PC-3 (cell line): ENCODE data around the gene C9orf50. TPM values are rescaled to one million over a fixed set of nuclear protein-coding genes. Genes with fewer than 3 reads are reported as not detected.
A peak's percentile ranks its signal among the peaks of the same experiment; 100 is the strongest.

Source experiments
- ATAC-seq: fragments of 200-7000 bp; cut with Tn5 transposase; 2 replicates; pipeline ENCODE4 v1.9.1; 2020; ENCODE audit warnings: mild to moderate bottlenecking, moderate library complexity
- Bru-seq: library from RNA; stranded (reverse); fragments of 400-500 nt; gene quantifications from one replicate; lab custom pipeline; 2021; lab: Mats Ljungman, UMichigan
- BruChase-seq, 2 experiments: library from RNA; stranded (reverse); fragments of 400-500 nt; gene quantifications; one replicate each; lab custom pipeline; 2021; lab: Mats Ljungman, UMichigan
- BruUV-seq: library from RNA; stranded (reverse); fragments of 400-500 nt; replicated peaks from 2 replicates; lab custom pipeline; 2021; lab: Mats Ljungman, UMichigan
- CTCF ChIA-PET: fragments of 300-600 bp; sonication (Branson Sonifier 250); formaldehyde crosslinking; loops from one replicate; lab custom pipeline; 2022; ENCODE audit warnings: antibody characterized with exemption; lab: Charles Lee
- POLR2A ChIA-PET: fragments of 300-600 bp; sonication (Branson Sonifier 250); formaldehyde crosslinking; loops from one replicate; lab custom pipeline; 2022; ENCODE audit warnings: antibody characterized with exemption; ENCODE audit not compliant: unreplicated experiment; lab: Charles Lee
- DNase-seq: peaks from one replicate; pipeline ENCODE4 v3.0.0-alpha.2; 2015
- H2AFZ ChIP-seq: fragments of 300-600 bp; sonication (generic); 2 replicates; pipeline ENCODE4 v1.6.0; 2016; ENCODE audit warnings: antibody characterized with exemption, low read length
- H3F3A ChIP-seq: fragments of 300-600 bp; sonication (generic); one replicate; pipeline ENCODE4 v1.6.0; 2017; ENCODE audit warnings: antibody characterized with exemption, low read length, control low read depth, mild to moderate bottlenecking; ENCODE audit not compliant: unreplicated experiment
- H3K27ac ChIP-seq: fragments of 300-600 bp; sonication (generic); 2 replicates; pipeline ENCODE4 v1.5.1; 2016; ENCODE audit warnings: mild to moderate bottlenecking, low read length
- H3K27me3 ChIP-seq: fragments of 300-600 bp; sonication (generic); 2 replicates; pipeline ENCODE4 v1.6.1; 2016; ENCODE audit warnings: low read length, mixed read lengths
- H3K36me3 ChIP-seq: fragments of 300-600 bp; sonication (generic); 2 replicates; pipeline ENCODE4 v1.6.1; 2016; ENCODE audit warnings: low read depth, mixed run types, low read length, mixed read lengths
- H3K4me1 ChIP-seq: fragments of 300-600 bp; sonication (generic); 2 replicates; pipeline ENCODE4 v1.5.1; 2016; ENCODE audit warnings: low read length; ENCODE audit not compliant: insufficient read depth
- H3K4me2 ChIP-seq: fragments of 300-600 bp; sonication (generic); 2 replicates; pipeline ENCODE4 v1.6.0; 2016; ENCODE audit warnings: low read length
- H3K4me3 ChIP-seq: fragments of 300-600 bp; sonication (generic); 2 replicates; pipeline ENCODE4 v1.5.1; 2016; ENCODE audit warnings: mild to moderate bottlenecking, low read length, mixed read lengths
- H3K79me2 ChIP-seq: fragments of 300-600 bp; sonication (generic); 2 replicates; pipeline ENCODE4 v1.6.1; 2017; ENCODE audit warnings: low read length, mixed read lengths
- H3K9ac ChIP-seq: fragments of 300-600 bp; sonication (generic); 2 replicates; pipeline ENCODE4 v1.6.0; 2016; ENCODE audit warnings: mild to moderate bottlenecking, low read length
- H3K9me2 ChIP-seq: fragments of 300-600 bp; sonication (generic); replicated peaks from 2 replicates; pipeline ENCODE4 v1.6.1; 2016; ENCODE audit warnings: mixed run types, low read length, mixed read lengths
- H3K9me3 ChIP-seq: fragments of 300-600 bp; sonication (generic); 2 replicates; pipeline ENCODE4 v1.6.1; 2016; ENCODE audit warnings: low read length, mixed read lengths
- H4K20me1 ChIP-seq: fragments of 300-600 bp; sonication (generic); 2 replicates; pipeline ENCODE4 v1.6.1; 2016; ENCODE audit warnings: low read length, mixed read lengths
- EZH2 ChIP-seq: fragments of 300-600 bp; sonication (generic); IDR thresholded peaks from one replicate; pipeline ENCODE4 v1.6.1; 2017; ENCODE audit warnings: antibody characterized with exemption, mild to moderate bottlenecking, low read length; ENCODE audit not compliant: unreplicated experiment
- EZH2phosphoT487 ChIP-seq: fragments of 300-600 bp; sonication (generic); IDR thresholded peaks from 2 replicates; pipeline ENCODE4 v1.6.1; 2018; ENCODE audit warnings: mild to moderate bottlenecking, antibody characterized with exemption, low read length, borderline replicate concordance
- intact Hi-C: fragments of 100-400 bp; cut with micrococcal nuclease; formaldehyde crosslinking; loops from 2 replicates; pipeline ENCODE4 v1.9.0; 2023
- long read RNA-seq: library from polyadenylated mRNA; unstranded; transcript quantifications from one replicate; pipeline ENCODE4 v2.0.0, GENCODE V29; 2021; ENCODE audit not compliant: unreplicated experiment
- total RNA-seq: library from RNA; depleted of rRNA; stranded (reverse); fragments of >200 nt; gene quantifications from 2 replicates; pipeline ENCODE4 v1.2.3, GENCODE V29; 2014; rRNA removed
- TF ChIP-seq, protein P1 (sequence below): fragments of 300-600 bp; sonication (generic); conservative IDR thresholded peaks from 2 replicates; pipeline ENCODE4 v1.5.1; 2017; ENCODE audit warnings: antibody characterized with exemption, low read depth, mild to moderate bottlenecking, low read length

C9orf50 gene, protein sequence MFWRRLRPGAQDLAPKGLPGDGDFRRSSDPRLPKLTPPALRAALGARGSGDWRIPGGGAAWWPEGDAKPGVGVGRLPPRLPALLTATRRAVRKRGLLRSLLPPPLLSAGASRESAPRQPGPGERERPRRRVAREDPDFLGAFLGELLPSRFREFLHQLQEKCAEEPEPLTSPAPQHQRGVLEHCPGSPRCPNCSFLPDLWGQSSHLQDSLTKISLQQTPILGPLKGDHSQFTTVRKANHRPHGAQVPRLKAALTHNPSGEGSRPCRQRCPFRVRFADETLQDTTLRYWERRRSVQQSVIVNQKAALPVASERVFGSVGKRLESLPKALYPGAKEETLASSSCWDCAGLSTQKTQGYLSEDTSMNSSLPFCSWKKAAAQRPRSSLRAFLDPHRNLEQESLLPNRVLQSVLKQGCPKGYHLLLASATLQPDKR
- total RNA-seq = not detected in 2 replicates
- Bru-seq, nascent RNA = percentile 16 among the genes with signal in this experiment
- not detected for BruChase-seq, experiment 1, labeled RNA remaining after a 6-hour chase
- BruChase-seq, experiment 2, labeled RNA remaining after a 2-hour chase = percentile 7 among the genes with signal in this experiment
- long read RNA-seq = 0 reads

DNA sequence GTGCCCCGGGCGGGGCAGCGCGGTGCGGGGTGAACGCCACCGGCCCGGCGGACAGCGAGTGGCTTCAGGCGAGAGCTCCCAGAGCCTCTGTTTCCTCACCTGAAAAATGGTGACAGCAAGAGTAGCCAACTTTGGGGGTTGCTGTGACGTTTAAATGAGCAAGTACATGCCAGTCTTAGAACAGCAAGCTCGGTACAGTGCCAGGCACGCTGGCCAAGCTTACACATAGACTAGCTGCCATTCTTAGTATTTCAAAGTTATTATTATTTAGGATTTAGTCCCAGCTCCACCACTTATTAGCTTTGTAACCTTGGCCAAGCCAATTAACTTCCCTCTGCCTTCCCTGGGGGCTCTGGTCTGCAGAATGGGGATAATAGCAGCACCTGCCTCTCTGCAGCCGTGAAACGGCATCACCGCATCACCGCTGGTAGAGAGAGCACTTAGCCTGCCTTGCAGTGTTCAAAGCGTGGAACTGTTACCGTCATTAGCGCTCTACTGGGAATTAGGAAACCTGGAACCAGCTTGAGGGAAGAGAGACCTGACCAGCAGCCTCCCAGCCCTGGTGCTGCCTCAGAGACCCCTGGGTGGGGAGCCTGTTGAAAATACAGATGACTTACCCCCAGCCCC lies at the start of gene C9orf50:
TSS of gene C9orf50 (minus strand) at position 433 of the 627 bp plus-strand sequence. CDS start 527 bp downstream, outside the sequence.
- H4K20me1 ChIP-seq = no peaks in the 10 kb centered on the region
- ATAC-seq (no peak), DNase-seq (no peak)
- CTCF ChIA-PET = no interaction called here
- no peaks in the 10 kb centered on the region for H3K36me3 ChIP-seq
- no peaks in the 10 kb centered on the region for H3F3A ChIP-seq
- TF ChIP-seq EZH2phosphoT487 (no peak), EZH2 (no peak)
- TF ChIP-seq, protein P1, sequence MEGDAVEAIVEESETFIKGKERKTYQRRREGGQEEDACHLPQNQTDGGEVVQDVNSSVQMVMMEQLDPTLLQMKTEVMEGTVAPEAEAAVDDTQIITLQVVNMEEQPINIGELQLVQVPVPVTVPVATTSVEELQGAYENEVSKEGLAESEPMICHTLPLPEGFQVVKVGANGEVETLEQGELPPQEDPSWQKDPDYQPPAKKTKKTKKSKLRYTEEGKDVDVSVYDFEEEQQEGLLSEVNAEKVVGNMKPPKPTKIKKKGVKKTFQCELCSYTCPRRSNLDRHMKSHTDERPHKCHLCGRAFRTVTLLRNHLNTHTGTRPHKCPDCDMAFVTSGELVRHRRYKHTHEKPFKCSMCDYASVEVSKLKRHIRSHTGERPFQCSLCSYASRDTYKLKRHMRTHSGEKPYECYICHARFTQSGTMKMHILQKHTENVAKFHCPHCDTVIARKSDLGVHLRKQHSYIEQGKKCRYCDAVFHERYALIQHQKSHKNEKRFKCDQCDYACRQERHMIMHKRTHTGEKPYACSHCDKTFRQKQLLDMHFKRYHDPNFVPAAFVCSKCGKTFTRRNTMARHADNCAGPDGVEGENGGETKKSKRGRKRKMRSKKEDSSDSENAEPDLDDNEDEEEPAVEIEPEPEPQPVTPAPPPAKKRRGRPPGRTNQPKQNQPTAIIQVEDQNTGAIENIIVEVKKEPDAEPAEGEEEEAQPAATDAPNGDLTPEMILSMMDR = no peak
- H3K4me2 ChIP-seq = peak within 1 kb of the TSS; percentile 76
- H3K4me1 ChIP-seq = no peaks in the 10 kb centered on the region
- BruUV-seq = no TSS peak
- no peak within 1 kb of the TSS for H3K27ac ChIP-seq
- H3K27me3 ChIP-seq = no peaks in the 10 kb centered on the region
- no peak within 1 kb of the TSS for H3K9ac ChIP-seq
- peak within 1 kb of the TSS; percentile 61 for H3K4me3 ChIP-seq
- intact Hi-C loops = no loop called here
- no peaks in the 10 kb centered on the region for H3K9me3 ChIP-seq
- no peaks in the 10 kb centered on the region for H3K9me2 ChIP-seq
- POLR2A ChIA-PET = no interaction called here
- no peaks in the 10 kb centered on the region for H3K79me2 ChIP-seq
- H2AFZ ChIP-seq = peak within 1 kb of the TSS; percentile 65; the same call in 1 of the 2 replicates

DNA sequence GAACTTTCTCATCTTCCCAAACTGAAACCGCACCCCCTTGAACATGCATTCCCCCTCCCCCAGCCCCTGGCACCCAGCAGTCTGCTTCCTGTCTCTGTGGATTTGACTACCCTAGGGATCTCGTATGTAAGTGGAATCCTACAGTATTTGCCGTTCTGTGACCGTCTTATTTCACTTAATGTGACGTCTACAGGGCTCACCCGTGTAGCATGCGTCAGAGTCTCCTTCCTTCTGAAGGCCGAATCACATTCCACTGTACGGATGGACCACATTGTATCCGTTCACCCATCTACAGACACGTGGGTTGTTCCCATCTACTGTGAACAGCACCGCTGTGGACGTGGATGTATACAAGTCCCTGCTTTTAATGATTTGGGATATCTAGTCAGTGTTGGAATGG lies 49.0 kb upstream of the C9orf50 start:
- CTCF ChIA-PET = no interaction called here
- H3K4me1 ChIP-seq = no peaks in the 10 kb centered on the region
- H2AFZ ChIP-seq = no peak overlapping the region
- no peak overlapping the region for H3K4me3 ChIP-seq
- no peaks in the 10 kb centered on the region for H3K36me3 ChIP-seq
- BruUV-seq = no TSS peak
- H3K9ac ChIP-seq = no peak overlapping the region
- TF ChIP-seq EZH2 (no peak), EZH2phosphoT487 (no peak)
- no peaks in the 10 kb centered on the region for H3K9me3 ChIP-seq
- DNase-seq (no peak), ATAC-seq (no peak)
- no peaks in the 10 kb centered on the region for H3F3A ChIP-seq
- H3K27me3 ChIP-seq = peaks cover 2% of the 10 kb centered on the region; the same call in 1 of the 2 replicates
- no peaks in the 10 kb centered on the region for H4K20me1 ChIP-seq
- POLR2A ChIA-PET = no interaction called here
- no peaks in the 10 kb centered on the region for H3K9me2 ChIP-seq
- H3K27ac ChIP-seq = no peak overlapping the region
- H3K4me2 ChIP-seq = no peak overlapping the region
- intact Hi-C loops = no loop called here
- no peaks in the 10 kb centered on the region for H3K79me2 ChIP-seq

DNA sequence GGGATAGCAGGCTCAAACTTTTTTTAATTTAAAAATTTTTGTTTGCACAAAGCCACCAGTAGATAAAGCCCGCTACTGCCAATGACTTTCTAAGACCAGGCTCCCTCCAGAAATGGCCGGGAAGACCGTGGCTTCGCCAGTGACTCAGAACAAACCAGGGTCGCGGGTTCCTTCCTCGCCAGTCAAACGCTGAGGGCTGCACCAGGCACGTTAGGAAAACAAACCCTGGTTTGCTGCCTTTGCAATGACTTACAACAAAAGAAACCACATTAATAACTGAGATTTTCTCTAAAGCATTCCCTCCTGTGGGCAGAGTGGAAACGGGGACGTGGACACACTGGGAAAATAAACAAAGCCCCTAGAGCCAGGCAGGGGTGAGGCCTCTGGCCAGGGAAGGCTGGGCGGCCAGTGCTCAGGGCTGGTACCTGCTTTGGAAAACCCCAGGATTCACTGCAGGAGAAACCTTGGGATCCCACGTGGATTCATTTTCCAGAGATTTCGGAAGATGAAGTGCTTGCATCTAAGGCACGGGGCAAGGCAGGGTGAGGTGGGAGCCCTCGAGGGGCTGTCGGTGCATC lies 48.3 kb upstream of the C9orf50 start:
- Histone ChIP-seq H3K27ac (no peak overlapping the region), H3K79me2 (no peaks in the 10 kb centered on the region), H4K20me1 (no peaks in the 10 kb centered on the region), H3F3A (no peaks in the 10 kb centered on the region), H3K4me2 (no peak overlapping the region), H3K9me2 (no peaks in the 10 kb centered on the region), H2AFZ (no peak overlapping the region), H3K9me3 (no peaks in the 10 kb centered on the region), H3K4me3 (no peak overlapping the region), H3K4me1 (no peaks in the 10 kb centered on the region), H3K36me3 (no peaks in the 10 kb centered on the region), H3K27me3 (peaks cover 2% of the 10 kb centered on the region; the same call in 1 of the 2 replicates), H3K9ac (no peak overlapping the region)
- intact Hi-C loops = no loop called here
- BruUV-seq = no TSS peak
- DNase-seq (peak; percentile 5), ATAC-seq (no peak)
- ChIA-PET CTCF (no interaction called here), POLR2A (no interaction called here)
- TF ChIP-seq EZH2 (no peak), EZH2phosphoT487 (no peak)
- TF ChIP-seq, protein P1 = no peak
